ENCODE results near the gene TSPAN14. TPM values are rescaled to one million over a fixed set of nuclear protein-coding genes. Genes with fewer than 3 reads are reported as not detected.

TSPAN14 gene
- total and polyA plus RNA-seq, 2 of the 13 experiments (the other 11 are each of a cell fraction or from before 2014, with no cell fraction given), result 24.1 to 80.6 TPM

GRCh38 chr10:80462981-80463741, 9.1 kb downstream of the TSPAN14 start:
- Histone ChIP-seq H3K9me3 (ENCODE audit: low read length) (no peaks in the 10 kb centered on the region), H3K36me3 (replicated peaks in 1 of 2; ENCODE audit: control insufficient read depth in 1 of 2, insufficient read depth in 2 of 2, low read length in 2 of 2) (peaks cover 3 to 11% of the 10 kb centered on the region in 2 experiments; a peak in 4 of 5 replicates), H3K79me2 (ENCODE audit: insufficient read depth, low read length) (peaks cover 100% of the 10 kb centered on the region), H4K20me1 (ENCODE audit: insufficient read depth, low read length) (peaks cover 41% of the 10 kb centered on the region), H3K4me3 (replicated peaks in 1 of 3; ENCODE audit: insufficient read depth in 1 of 3, low read depth in 2 of 3, low read length in 3 of 3) (no peak overlapping the region), H3K4me1 (ENCODE audit: insufficient read depth, low read length) (peaks cover 100% of the 10 kb centered on the region), H2AFZ (ENCODE audit: low read length) (no peak overlapping the region), H3K9ac (ENCODE audit: insufficient read depth, low read depth, low read length) (no peak overlapping the region), H3K27me3 (ENCODE audit: control insufficient read depth in 1 of 2, insufficient read depth in 2 of 2, low read length in 2 of 2) (no peaks in the 10 kb centered on the region), H3K4me2 (ENCODE audit: low read depth, low read length) (no peak overlapping the region), H3K27ac (ENCODE audit: extremely low read length, insufficient read depth, low read length) (peak overlapping the region; percentile 90)
- ATAC-seq (no peak), FAIRE-seq (no peak), DNase-seq (ENCODE audit: low spot score) (no peak)
- BruUV-seq (replicated peaks), result no TSS peak
- ChIA-PET CTCF (ENCODE audit: low intra/inter-chr PET ratio, low total read pairs) (no interaction called here), POLR2A (interaction anchor here (0.7 to 2.9 kb wide), 7 partner anchors 10 to 56 kb away, joined by 3 to 25 read pairs (median 6); no protein-coding TSS in a partner anchor)
- TF ChIP-seq FOSL2 (CRISPR knock-in tag; IDR thresholded peaks at IDR 0.05) (peak; percentile 14; the same call in 1 of the 2 replicates), ZNF337 (CRISPR knock-in tag; IDR thresholded peaks at IDR 0.05; ENCODE audit: borderline replicate concordance, low read depth) (no peak)
- intact Hi-C loops (cut with micrococcal nuclease; ENCODE audit: unreplicated experiment), result no loop called here
- in situ Hi-C loops (cut with HindIII; ENCODE audit: extremely low pct_ligation_motif_present, low pct_unique_long_range_greater_than_20kb), result no loop called here
- WGBS (ENCODE audit: low lambda C conversion rate), result 88% methylated on average over 5 of the region's 5 CpGs

DNA sequence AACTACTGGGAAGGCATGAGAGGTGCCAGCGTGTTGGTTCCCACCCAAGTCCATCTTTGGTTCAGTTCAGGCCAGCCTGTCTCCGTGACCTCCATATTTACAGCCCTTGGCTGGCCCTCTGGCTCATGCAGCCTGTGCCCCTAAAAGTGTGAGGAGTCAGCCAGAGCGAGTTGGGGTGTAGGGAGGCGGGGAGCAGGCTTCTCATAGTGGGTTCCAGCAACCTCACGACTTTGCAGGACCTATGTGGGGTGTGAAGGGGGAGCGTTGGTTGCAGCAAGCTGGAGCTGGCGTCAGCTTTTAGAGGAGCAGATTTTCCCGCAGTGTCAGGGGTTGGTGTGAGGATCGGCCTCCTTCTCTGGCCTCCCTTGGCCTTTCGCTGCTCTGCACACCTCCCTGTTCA, 9.8 kb downstream of the TSPAN14 start:
- CTCF ChIA-PET (ENCODE audit: low intra/inter-chr PET ratio, low total read pairs), result no interaction called here
- BruUV-seq (replicated peaks), result no TSS peak
- intact Hi-C loops (cut with micrococcal nuclease; ENCODE audit: unreplicated experiment), result loop anchor here (2.0 kb wide), 1 partner anchor 35 kb away; no protein-coding TSS in a partner anchor
- Histone ChIP-seq H3K4me1 (ENCODE audit: insufficient read depth, low read length) (peaks cover 100% of the 10 kb centered on the region), H3K9ac (ENCODE audit: insufficient read depth, low read depth, low read length) (peak overlapping the region; percentile 73), H3K27me3 (ENCODE audit: control insufficient read depth in 1 of 2, insufficient read depth in 2 of 2, low read length in 2 of 2) (no peaks in the 10 kb centered on the region), H3K36me3 (replicated peaks in 1 of 2; ENCODE audit: control insufficient read depth in 1 of 2, insufficient read depth in 2 of 2, low read length in 2 of 2) (peaks cover 5 to 15% of the 10 kb centered on the region in 2 experiments; a peak in 4 of 5 replicates), H4K20me1 (ENCODE audit: insufficient read depth, low read length) (peaks cover 45% of the 10 kb centered on the region), H2AFZ (ENCODE audit: low read length) (no peak overlapping the region), H3K4me3 (replicated peaks in 1 of 3; ENCODE audit: insufficient read depth in 1 of 3, low read depth in 2 of 3, low read length in 3 of 3) (peak overlapping the region in 1 of 3 experiments; percentile 46; a peak in 1 of 6 replicates), H3K79me2 (ENCODE audit: insufficient read depth, low read length) (peaks cover 100% of the 10 kb centered on the region), H3K27ac (ENCODE audit: extremely low read length, insufficient read depth, low read length) (peak overlapping the region; percentile 90), H3K9me3 (ENCODE audit: low read length) (no peaks in the 10 kb centered on the region), H3K4me2 (ENCODE audit: low read depth, low read length) (peak overlapping the region; percentile 68)
- ATAC-seq, result no peak
- in situ Hi-C loops (cut with HindIII; ENCODE audit: extremely low pct_ligation_motif_present, low pct_unique_long_range_greater_than_20kb), result no loop called here
- WGBS (ENCODE audit: low lambda C conversion rate), result 92% methylated on average over 10 of the region's 10 CpGs
- no peak for FAIRE-seq
- no peak for DNase-seq (ENCODE audit: low spot score)
- POLR2A ChIA-PET, result interaction anchor here (1.0 to 2.9 kb wide), 10 partner anchors 9 to 173 kb away, joined by 3 to 25 read pairs (median 6); partner anchors contain the start of gene PRXL2A
- TF ChIP-seq GATA4 (IDR thresholded peaks at IDR 0.05; ENCODE audit: borderline replicate concordance, low read depth), result no peak
- no peak for TF ChIP-seq ZNF496 (CRISPR knock-in tag; IDR thresholded peaks at IDR 0.05; ENCODE audit: insufficient replicate concordance)
- peak; percentile 66 for TF ChIP-seq AGO2 (optimal IDR thresholded peaks at IDR 0.05; ENCODE audit: low read depth, low read length)
- TF ChIP-seq ZNF770 (CRISPR knock-in tag; IDR thresholded peaks at IDR 0.05), result peak; percentile 63
- peak; percentile 41; the same call in 1 of the 2 replicates for TF ChIP-seq ZNF337 (CRISPR knock-in tag; IDR thresholded peaks at IDR 0.05; ENCODE audit: borderline replicate concordance, low read depth)
- peak; percentile 14; the same call in 1 of the 2 replicates for TF ChIP-seq ZNF768 (CRISPR knock-in tag; IDR thresholded peaks at IDR 0.05)
- TF ChIP-seq ZNF274 (CRISPR knock-in tag; IDR thresholded peaks at IDR 0.05), result 0 out of 2 replicates have a peak, but pooled peaks have one; percentile 27
